ENCODE data around the gene PFDN4.

GRCh38 chr20:54180931-54181330 lies 27.0 kb upstream of the PFDN4 start:
- TF ChIP-seq POLR2A (IDR thresholded peaks at IDR 0.05) (no peak), CTCF (IDR thresholded peaks at IDR 0.05 in 8 of 11, conservative IDR thresholded peaks at IDR 0.05 in 3 of 11) (no peak), POLR2AphosphoS5 (IDR thresholded peaks at IDR 0.05) (no peak)
